Measurements from ENCODE around the gene AFF3. TPM values are rescaled to one million over a fixed set of nuclear protein-coding genes. Genes with fewer than 3 reads are reported as not detected.
"Not testable (repeated sequence)": the region's sequence is repeated elsewhere in the genome, so short reads cannot be mapped to it uniquely, and the experiment has no call there.

The AFF3 gene
- total RNA-seq, 1 donor from 2014 or later, result not detected

GRCh38 chr2:99802734-99803133 lies 339.7 kb downstream of the AFF3 start:
- no peak for DNase-seq (ENCODE audit: low read depth)

DNA sequence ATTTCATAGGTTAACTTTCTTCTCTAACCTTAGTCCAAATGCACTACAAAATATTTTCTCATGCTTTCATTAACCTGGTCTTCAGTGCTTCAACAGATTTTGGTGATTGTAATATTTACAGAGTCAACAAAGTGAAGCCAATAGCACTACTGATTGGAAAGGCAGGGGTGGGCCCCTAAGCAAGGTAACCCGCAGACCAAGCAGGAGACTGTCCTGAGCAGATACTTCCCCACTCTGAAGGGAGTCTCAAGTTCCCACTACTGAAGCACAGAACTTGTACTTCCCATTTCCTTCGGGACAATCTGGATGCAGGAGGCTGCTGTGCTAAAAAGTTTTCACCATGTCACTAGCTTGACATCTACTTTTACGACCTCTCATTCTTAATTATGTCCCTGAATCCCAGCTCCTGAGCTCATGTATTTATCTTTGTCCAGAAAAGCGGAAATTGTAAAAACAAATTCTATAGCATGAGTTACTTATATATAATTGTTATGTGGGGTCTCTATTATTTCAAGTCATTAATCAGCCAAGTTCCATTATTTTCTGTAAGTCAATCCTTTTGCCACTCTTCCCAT lies 341.0 kb downstream of the AFF3 start:
- DNase-seq (ENCODE audit: low read depth), result no peak

DNA sequence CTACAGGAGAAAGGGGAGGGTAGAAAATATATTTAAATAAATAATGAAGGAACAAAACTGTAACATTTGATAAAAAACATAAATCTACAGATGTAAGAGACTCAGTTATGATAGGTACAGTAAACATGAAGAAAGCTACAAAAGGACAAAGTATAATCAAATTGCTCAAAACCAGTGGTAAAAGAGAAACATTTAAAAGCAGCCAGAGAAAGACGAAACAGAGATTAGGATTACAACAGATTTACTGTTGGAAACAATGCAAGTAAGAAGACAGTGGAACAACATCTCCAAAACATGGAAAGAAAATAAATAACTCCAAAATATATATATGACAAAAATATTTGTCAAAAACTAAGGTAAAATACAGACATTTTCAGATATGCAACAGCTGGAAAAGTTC lies 344.9 kb downstream of the AFF3 start:
- DNase-seq (ENCODE audit: low read depth), result no peak

DNA sequence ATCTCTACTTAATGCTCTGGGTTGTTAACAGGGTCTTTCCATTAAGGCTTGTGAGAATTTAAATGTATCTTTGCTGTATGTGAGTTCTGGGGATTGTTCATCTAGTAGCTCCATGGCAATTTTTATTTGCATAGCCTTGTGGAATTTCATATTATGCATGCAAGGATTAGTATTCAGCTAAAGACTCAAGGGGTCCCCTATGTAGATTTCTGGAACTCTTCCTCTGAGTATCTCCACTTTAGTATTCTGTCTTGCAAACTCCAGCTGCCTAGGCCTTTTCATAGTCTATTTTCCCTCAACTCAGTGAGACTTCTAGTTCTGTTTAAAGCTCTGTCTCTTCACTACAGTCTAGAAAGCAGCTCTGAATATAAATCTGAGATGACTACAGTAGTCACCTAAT lies 348.0 kb downstream of the AFF3 start:
- DNase-seq (ENCODE audit: low read depth), result no peak

GRCh38 chr2:99793022-99793421 lies 349.4 kb downstream of the AFF3 start:
- no peak for DNase-seq (ENCODE audit: low read depth)

- DNase-seq (ENCODE audit: low read depth), result no peak
Measured at GRCh38 chr2:99789849-99790248, 352.5 kb downstream of the AFF3 start.

DNA sequence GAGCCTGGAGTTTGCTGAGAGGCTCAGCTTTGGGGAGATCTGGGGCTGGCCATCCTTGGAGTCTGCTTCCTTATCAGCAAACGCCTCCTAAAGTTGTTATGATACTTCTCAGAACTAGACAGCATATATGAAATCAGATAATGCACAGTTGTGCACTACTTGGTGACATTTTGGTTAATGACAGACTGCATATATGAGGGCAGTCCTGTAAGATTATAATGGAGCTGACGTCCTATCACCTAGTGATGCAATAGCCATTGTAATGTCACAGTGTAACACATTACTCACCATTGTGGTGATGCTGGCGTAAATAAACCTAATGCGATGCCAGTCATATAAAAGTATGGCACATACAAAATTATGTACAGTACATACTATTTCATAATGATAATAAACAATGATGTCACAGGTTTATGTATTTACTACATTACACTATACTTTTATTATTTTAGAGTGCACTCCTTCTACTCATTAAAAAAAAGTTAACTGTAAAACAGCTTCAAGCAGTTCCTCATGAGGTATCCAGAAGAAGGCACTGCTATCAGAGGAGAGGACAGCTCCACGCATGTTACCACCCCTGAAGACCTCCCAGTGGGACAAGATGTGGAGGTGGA lies 354.5 kb downstream of the AFF3 start:
- no peak for DNase-seq (ENCODE audit: low read depth)

GRCh38 chr2:99786636-99787390 lies 355.6 kb downstream of the AFF3 start:
- DNase-seq (ENCODE audit: low read depth), result no peak

GRCh38 chr2:99784946-99785345 lies 357.4 kb downstream of the AFF3 start:
- no peak for DNase-seq (ENCODE audit: low read depth)

DNA sequence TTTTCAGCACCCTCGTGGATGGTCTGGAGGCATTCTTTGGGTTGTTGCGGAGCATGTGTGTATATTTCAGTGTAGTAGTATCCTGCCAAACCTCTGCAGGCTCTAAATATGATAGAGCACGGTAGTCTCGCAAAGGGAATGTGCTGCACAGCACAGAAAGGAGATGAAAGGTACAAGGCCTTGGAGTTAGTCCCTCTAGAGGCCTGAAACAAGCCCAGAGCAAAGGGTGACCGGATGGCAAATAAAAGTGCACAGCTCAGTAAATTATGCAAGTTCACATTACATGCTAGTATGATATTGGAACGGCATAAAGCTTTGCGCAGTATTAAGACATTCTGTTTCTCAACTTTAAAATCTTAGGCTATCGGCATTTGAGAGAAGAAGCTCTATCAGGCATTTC lies 358.1 kb downstream of the AFF3 start:
- no peak for DNase-seq (ENCODE audit: low read depth)

- no peak for DNase-seq (ENCODE audit: low read depth)
Measured at GRCh38 chr2:99780276-99780675, 362.1 kb downstream of the AFF3 start.

- no peak for DNase-seq (ENCODE audit: low read depth)
Measured at GRCh38 chr2:99779276-99779675, 363.1 kb downstream of the AFF3 start.

DNA sequence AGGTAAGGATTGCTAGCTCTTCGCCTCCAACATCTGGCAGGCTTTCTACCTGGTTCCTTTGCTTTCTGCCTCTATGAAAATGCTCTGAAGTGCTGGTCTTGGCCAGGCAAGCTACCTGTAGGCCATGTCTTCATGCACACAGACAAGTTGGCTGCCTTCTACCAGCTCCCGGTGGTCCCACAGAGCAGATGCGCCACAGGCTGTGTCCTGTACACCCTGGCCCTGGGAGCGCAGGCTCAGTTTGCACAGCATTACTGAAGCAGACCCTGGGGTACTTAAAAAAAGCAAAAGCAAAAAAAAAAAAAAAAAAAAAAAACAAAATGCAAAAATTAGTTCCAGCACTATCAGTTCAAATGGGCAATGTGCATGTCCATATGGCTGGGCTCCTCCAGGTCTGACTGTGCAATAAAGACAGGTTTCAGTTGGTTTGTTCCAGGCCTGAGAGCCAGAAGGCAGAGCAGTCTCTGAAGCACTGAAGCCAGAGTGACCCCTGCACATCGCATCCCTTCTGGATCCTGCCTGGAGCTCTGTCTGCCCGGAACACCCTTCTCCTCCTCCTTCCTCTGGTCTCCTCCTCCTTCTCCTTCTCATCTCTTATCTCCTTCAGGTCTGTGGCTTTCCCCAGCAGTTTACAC lies 364.6 kb downstream of the AFF3 start:
- DNase-seq (ENCODE audit: low read depth), result no peak

GRCh38 chr2:99776906-99777646 lies 365.3 kb downstream of the AFF3 start:
- DNase-seq (ENCODE audit: low read depth), result no peak

- no peak for DNase-seq (ENCODE audit: low read depth)
Measured at GRCh38 chr2:99776206-99776905, 366.0 kb downstream of the AFF3 start.

DNA sequence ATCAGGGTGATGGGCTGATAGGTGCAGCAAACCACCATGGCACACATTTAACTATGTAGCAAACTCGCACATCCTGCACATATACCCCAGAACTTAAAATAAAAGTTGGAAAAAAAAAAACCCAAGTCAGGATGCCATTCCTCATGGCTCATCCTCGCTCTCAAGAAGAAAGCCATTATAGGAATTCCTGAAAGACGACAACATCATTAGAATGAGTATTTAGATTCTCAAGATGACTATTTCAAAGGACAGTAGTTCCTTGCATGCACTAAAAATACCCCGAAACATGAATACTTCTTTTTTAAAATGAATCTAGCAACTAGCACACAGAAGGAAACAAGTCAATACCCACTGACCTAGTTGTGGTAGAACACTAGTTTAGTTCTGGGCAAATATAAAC lies 366.8 kb downstream of the AFF3 start:
- no peak for DNase-seq (ENCODE audit: low read depth)

GRCh38 chr2:99773642-99774041 lies 368.7 kb downstream of the AFF3 start:
- DNase-seq (ENCODE audit: low read depth), result not testable (repeated sequence)

GRCh38 chr2:99772591-99773331 lies 369.6 kb downstream of the AFF3 start:
- no peak for DNase-seq (ENCODE audit: low read depth)

- DNase-seq (ENCODE audit: low read depth), result no peak
Measured at GRCh38 chr2:99771681-99772333, 370.6 kb downstream of the AFF3 start.

- DNase-seq (ENCODE audit: low read depth), result no peak
Measured at GRCh38 chr2:99770876-99771275, 371.5 kb downstream of the AFF3 start.
